CD14-positive monocyte (primary cell): ENCODE data around the gene WIPF3. TPM values are rescaled to one million over a fixed set of nuclear protein-coding genes. Genes with fewer than 3 reads are reported as not detected.
A peak's percentile ranks its signal among the peaks of the same experiment; 100 is the strongest.

Experiments used
- DNase-seq, 3 donors: peaks; one replicate each; pipeline ENCODE4 v3.0.0-alpha.2; 2011 to 2022
- H2AFZ ChIP-seq: 2 replicates; pipeline ENCODE4 v1.6.0; 2012; ENCODE audit warnings: mild to moderate bottlenecking, low read depth, low read length, inconsistent platforms; ENCODE audit not compliant: insufficient read depth, poor library complexity, severe bottlenecking
- H3K27ac ChIP-seq, 2 donors: 1 replicate in 1 of 2; 2 replicates in 1 of 2; pipeline ENCODE4 v1.5.1; 2012 to 2013; ENCODE audit warnings: low read length in 2 of 2, control low read depth in 1 of 2, inconsistent platforms in 1 of 2, low read depth in 1 of 2, mild to moderate bottlenecking in 1 of 2
- H3K27me3 ChIP-seq, 2 donors: one replicate each; pipeline versions ENCODE4 v1.6.0 to v1.6.1; 2011 to 2013; ENCODE audit warnings: low read length in 2 of 2; ENCODE audit not compliant: control insufficient read depth in 2 of 2, insufficient read depth in 2 of 2
- H3K36me3 ChIP-seq, 2 donors: replicated peaks in 1 of 2; 1 replicate in 1 of 2; 2 replicates in 1 of 2; pipeline versions ENCODE4 v1.5.1 to v1.6.1; 2012 to 2013; ENCODE audit warnings: low read length in 2 of 2, control low read depth in 1 of 2, inconsistent platforms in 1 of 2, mild to moderate bottlenecking in 1 of 2; ENCODE audit not compliant: insufficient read depth in 2 of 2, control insufficient read depth in 1 of 2
- H3K4me1 ChIP-seq, 2 donors: 1 replicate in 1 of 2; 2 replicates in 1 of 2; pipeline versions ENCODE4 v1.5.1 to v1.6.1; 2012 to 2013; ENCODE audit warnings: low read length in 2 of 2, control low read depth in 1 of 2, inconsistent platforms in 1 of 2, mild to moderate bottlenecking in 1 of 2, moderate library complexity in 1 of 2; ENCODE audit not compliant: insufficient read depth in 2 of 2, control insufficient read depth in 1 of 2
- H3K4me2 ChIP-seq: replicated peaks from 2 replicates; pipeline ENCODE3; 2012; ENCODE audit warnings: low read length, moderate library complexity, mild to moderate bottlenecking; ENCODE audit not compliant: poor library complexity, severe bottlenecking; ENCODE audit errors: extremely low read depth
- H3K4me3 ChIP-seq, 3 experiments: fragments of 200-600 bp in 1 of 3; sonication (generic) in 1 of 3; replicated peaks in 1 of 3; 1 replicate in 2 of 3; 2 replicates in 1 of 3; pipeline ENCODE4 v1.5.1; 2011 to 2013; ENCODE audit warnings: low read length in 3 of 3, mild to moderate bottlenecking in 3 of 3, control low read depth in 2 of 3, low read depth in 2 of 3, inconsistent platforms in 1 of 3, moderate library complexity in 1 of 3
- H3K79me2 ChIP-seq: 2 replicates; pipeline ENCODE4 v1.6.0; 2012; ENCODE audit warnings: mild to moderate bottlenecking, control low read depth, inconsistent platforms, low read length, moderate library complexity; ENCODE audit not compliant: insufficient read depth
- H3K9ac ChIP-seq: 2 replicates; pipeline ENCODE4 v1.6.0; 2017; ENCODE audit warnings: low read length, mild to moderate bottlenecking; ENCODE audit not compliant: insufficient read depth, poor library complexity, severe bottlenecking
- H3K9me3 ChIP-seq, 2 donors: replicated peaks in 1 of 2; 1 replicate in 1 of 2; 2 replicates in 1 of 2; pipeline versions ENCODE4 v1.5.1 to v1.6.1; 2012 to 2013; ENCODE audit warnings: low read length in 2 of 2, control low read depth in 1 of 2; ENCODE audit not compliant: control insufficient read depth in 1 of 2, insufficient read depth in 1 of 2
- H4K20me1 ChIP-seq: 2 replicates; pipeline ENCODE4 v1.6.0; 2012; ENCODE audit warnings: mild to moderate bottlenecking, low read length, control low read depth, moderate library complexity; ENCODE audit not compliant: insufficient read depth
- H3K27ac Mint-ChIP-seq, 7 donors: one replicate each; pipeline ENCODE4 v1.8.0; 2020; ENCODE audit warnings: mild to moderate bottlenecking in 7 of 7, mixed read lengths in 7 of 7, moderate library complexity in 6 of 7, inconsistent platforms in 2 of 7
- H3K27me3 Mint-ChIP-seq, 3 donors: one replicate each; pipeline ENCODE4 v1.8.0; 2021 to 2022; ENCODE audit warnings: low read depth in 3 of 3, mild to moderate bottlenecking in 3 of 3, mixed read lengths in 3 of 3, moderate library complexity in 3 of 3, inconsistent platforms in 1 of 3
- H3K36me3 Mint-ChIP-seq, 2 donors: one replicate each; pipeline ENCODE4 v1.8.0; 2020; ENCODE audit warnings: mixed read lengths in 2 of 2, inconsistent platforms in 1 of 2, mild to moderate bottlenecking in 1 of 2
- H3K4me1 Mint-ChIP-seq: one replicate; pipeline ENCODE4 v1.8.0; 2020; ENCODE audit warnings: mild to moderate bottlenecking, mixed read lengths
- H3K4me3 Mint-ChIP-seq, 2 donors: one replicate each; pipeline ENCODE4 v1.8.0; 2020; ENCODE audit warnings: mild to moderate bottlenecking in 2 of 2, mixed read lengths in 2 of 2, moderate library complexity in 1 of 2
- H3K9me3 Mint-ChIP-seq, 7 donors: one replicate each; pipeline ENCODE4 v1.8.0; 2020 to 2022; ENCODE audit warnings: mixed read lengths in 7 of 7, mild to moderate bottlenecking in 6 of 7, moderate library complexity in 6 of 7, inconsistent platforms in 2 of 7
- WGBS: methylation state at CpG from one replicate; pipeline ENCODE4 v1.1.5; 2013; ENCODE audit warnings: missing lambda C conversion rate; ENCODE audit not compliant: insufficient coverage; 5-methylcytosine and 5-hydroxymethylcytosine counted together
- intact Hi-C, 2 donors: fragments of 100-400 bp; cut with micrococcal nuclease; formaldehyde crosslinking; loops; one replicate each; pipeline versions ENCODE4 v1.15.0 to v1.15.1; 2023
- polyA plus RNA-seq, 3 donors: library from polyadenylated mRNA; depleted of rRNA in 1 of 3; unstranded in 2 of 3; stranded (reverse) in 1 of 3; fragments of 300-500 nt in 2 of 3; fragments of >200 nt in 1 of 3; fragmentation: Illumina TruSeq in 2 of 3; gene quantifications; 1 replicate in 2 of 3; 2 replicates in 1 of 3; pipeline ENCODE4 v1.2.3, GENCODE V29; 2012 to 2021
- TF ChIP-seq, protein P1 (sequence below): fragments of 200-600 bp; IDR thresholded peaks from one replicate; pipeline ENCODE4 v1.8.0; 2022; ENCODE audit warnings: antibody characterized with exemption, mild to moderate bottlenecking

Gene WIPF3
- polyA plus RNA-seq, 3 donors, result not detected

DNA sequence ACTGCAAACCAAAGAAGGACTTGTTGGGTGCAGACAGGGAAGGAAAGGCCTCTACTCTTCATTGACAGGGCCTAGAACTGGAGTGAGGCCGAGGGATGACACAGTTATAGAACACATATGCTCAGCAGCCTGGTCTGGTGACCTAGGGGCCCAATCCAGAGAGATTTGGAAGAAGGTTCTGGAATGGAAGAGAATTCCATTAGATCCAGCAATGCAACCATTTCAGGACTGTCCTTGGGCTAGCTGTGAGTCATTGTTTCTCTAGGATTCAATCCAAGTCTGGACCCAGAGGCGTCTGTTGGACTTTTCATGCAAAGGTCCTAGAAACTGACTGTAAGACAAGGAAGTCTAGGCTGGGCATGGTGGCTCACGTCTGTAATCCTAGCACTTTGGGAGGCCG, 59.2 kb downstream of the WIPF3 start:
- Histone ChIP-seq H3K4me1 (peaks cover 8 to 14% of the 10 kb centered on the region in 2 donors), H3K9me3 (no peaks in the 10 kb centered on the region), H3K27me3 (no peaks in the 10 kb centered on the region), H2AFZ (no peak overlapping the region), H3K4me2 (no peak overlapping the region), H3K9ac (no peak overlapping the region), H3K79me2 (no peaks in the 10 kb centered on the region), H4K20me1 (no peaks in the 10 kb centered on the region), H3K4me3 (no peak overlapping the region), H3K36me3 (no peaks in the 10 kb centered on the region), H3K27ac (no peak overlapping the region)
- Mint-ChIP-seq H3K4me1 (peaks cover 48% of the 10 kb centered on the region), H3K27me3 (peaks cover 0 to 1% (median 0%) of the 10 kb centered on the region in 3 donors), H3K4me3 (peak overlapping the region in 1 of 2 donors; percentile 37), H3K36me3 (no peaks in the 10 kb centered on the region), H3K27ac (no peak overlapping the region), H3K9me3 (peaks cover 0 to 6% (median 0%) of the 10 kb centered on the region in 7 donors)
- intact Hi-C loops, result no loop called here
- TF ChIP-seq, protein P1, sequence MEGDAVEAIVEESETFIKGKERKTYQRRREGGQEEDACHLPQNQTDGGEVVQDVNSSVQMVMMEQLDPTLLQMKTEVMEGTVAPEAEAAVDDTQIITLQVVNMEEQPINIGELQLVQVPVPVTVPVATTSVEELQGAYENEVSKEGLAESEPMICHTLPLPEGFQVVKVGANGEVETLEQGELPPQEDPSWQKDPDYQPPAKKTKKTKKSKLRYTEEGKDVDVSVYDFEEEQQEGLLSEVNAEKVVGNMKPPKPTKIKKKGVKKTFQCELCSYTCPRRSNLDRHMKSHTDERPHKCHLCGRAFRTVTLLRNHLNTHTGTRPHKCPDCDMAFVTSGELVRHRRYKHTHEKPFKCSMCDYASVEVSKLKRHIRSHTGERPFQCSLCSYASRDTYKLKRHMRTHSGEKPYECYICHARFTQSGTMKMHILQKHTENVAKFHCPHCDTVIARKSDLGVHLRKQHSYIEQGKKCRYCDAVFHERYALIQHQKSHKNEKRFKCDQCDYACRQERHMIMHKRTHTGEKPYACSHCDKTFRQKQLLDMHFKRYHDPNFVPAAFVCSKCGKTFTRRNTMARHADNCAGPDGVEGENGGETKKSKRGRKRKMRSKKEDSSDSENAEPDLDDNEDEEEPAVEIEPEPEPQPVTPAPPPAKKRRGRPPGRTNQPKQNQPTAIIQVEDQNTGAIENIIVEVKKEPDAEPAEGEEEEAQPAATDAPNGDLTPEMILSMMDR, result no peak
- DNase-seq, result no peak
- WGBS, result 70% methylated on average over 1 of the region's 4 CpGs

GRCh38 chr7:29866490-29866930, 60.2 kb downstream of the WIPF3 start:
- H3K9ac ChIP-seq, result no peak overlapping the region
- 0% methylated on average over 2 of the region's 3 CpGs for WGBS
- peak overlapping the region; percentile 60 for H2AFZ ChIP-seq
- peak in 1 of 3 donors; percentile 29 for DNase-seq
- Mint-ChIP-seq H3K36me3 (no peaks in the 10 kb centered on the region), H3K27ac (peak overlapping the region in 6 of 7 donors; percentile 13 to 88 (median 70)), H3K4me1 (peaks cover 45% of the 10 kb centered on the region), H3K4me3 (peak overlapping the region in 1 of 2 donors; percentile 73), H3K9me3 (peaks cover 0 to 6% (median 0%) of the 10 kb centered on the region in 7 donors), H3K27me3 (peaks cover 0 to 3% (median 0%) of the 10 kb centered on the region in 3 donors)
- H3K4me1 ChIP-seq, result peaks cover 8 to 14% of the 10 kb centered on the region in 2 donors
- intact Hi-C loops, result no loop called here
- H3K9me3 ChIP-seq, result no peaks in the 10 kb centered on the region
- no peak overlapping the region for H3K4me3 ChIP-seq
- no peaks in the 10 kb centered on the region for H4K20me1 ChIP-seq
- no peaks in the 10 kb centered on the region for H3K79me2 ChIP-seq
- no peak overlapping the region for H3K27ac ChIP-seq
- H3K36me3 ChIP-seq, result no peaks in the 10 kb centered on the region
- no peaks in the 10 kb centered on the region for H3K27me3 ChIP-seq
- TF ChIP-seq, protein P1, result no peak
- H3K4me2 ChIP-seq, result peak overlapping the region; percentile 46
